WTC11 (cell line): ENCODE measurements around the gene AOAH. TPM values are rescaled to one million over a fixed set of nuclear protein-coding genes. Genes with fewer than 3 reads are reported as not detected.

ENCODE experiments used
- ATAC-seq: fragments of 200-7000 bp; cut with Tn5 transposase; 2 replicates; pipeline ENCODE4 v1.10.0; 2021; ENCODE audit warnings: mild to moderate bottlenecking, moderate library complexity
- CTCF ChIA-PET: fragments of 300-600 bp; sonication (Branson Sonifier 250); formaldehyde crosslinking; loops from one replicate; lab custom pipeline; 2021; ENCODE audit warnings: antibody characterized with exemption; lab: Charles Lee
- POLR2A ChIA-PET: fragments of 350-600 bp; sonication (Branson Sonifier 250); formaldehyde crosslinking; loops from one replicate; lab custom pipeline; 2021; ENCODE audit warnings: antibody characterized with exemption; lab: Charles Lee
- DNase-seq: peaks from one replicate; pipeline ENCODE4 v3.0.0; 2021; ENCODE audit warnings: low spot score
- H3K27ac Mint-ChIP-seq: 2 replicates; pipeline ENCODE4 v1.8.0; 2021; ENCODE audit warnings: mixed read lengths
- H3K27me3 Mint-ChIP-seq: 2 replicates; pipeline ENCODE4 v1.8.0; 2021; ENCODE audit warnings: low read depth, mild to moderate bottlenecking, moderate library complexity, mixed read lengths
- H3K36me3 Mint-ChIP-seq: 2 replicates; pipeline ENCODE4 v1.8.0; 2021; ENCODE audit warnings: mixed read lengths
- H3K4me1 Mint-ChIP-seq: 2 replicates; pipeline ENCODE4 v1.8.0; 2022; ENCODE audit warnings: mixed read lengths
- H3K4me3 Mint-ChIP-seq: 2 replicates; pipeline ENCODE4 v1.8.0; 2021; ENCODE audit warnings: mild to moderate bottlenecking, moderate library complexity, mixed read lengths
- H3K9me3 Mint-ChIP-seq: 2 replicates; pipeline ENCODE4 v1.8.0; 2021; ENCODE audit warnings: mixed read lengths
- ESRRA ChIP-seq: sonication (generic); formaldehyde crosslinking; IDR thresholded peaks from 2 replicates; pipeline ENCODE4 v1.8.1; 2022; ENCODE audit warnings: mild to moderate bottlenecking, missing genetic modification reagents, borderline replicate concordance
- ETV6 ChIP-seq: sonication (generic); formaldehyde crosslinking; IDR thresholded peaks from 2 replicates; pipeline ENCODE4 v1.8.1; 2022; ENCODE audit warnings: mild to moderate bottlenecking, missing genetic modification reagents
- FOXK1 ChIP-seq: sonication (generic); formaldehyde crosslinking; IDR thresholded peaks from 2 replicates; pipeline ENCODE4 v1.8.0; 2022; ENCODE audit warnings: mild to moderate bottlenecking, moderate library complexity, missing genetic modification reagents
- GABPB1 ChIP-seq: sonication (generic); formaldehyde crosslinking; IDR thresholded peaks from 2 replicates; pipeline ENCODE4 v1.8.1; 2023; ENCODE audit warnings: mild to moderate bottlenecking, missing genetic modification reagents
- MYBL2 ChIP-seq: sonication (generic); formaldehyde crosslinking; IDR thresholded peaks from 2 replicates; pipeline ENCODE4 v1.8.1; 2023; ENCODE audit warnings: mild to moderate bottlenecking, moderate library complexity, missing genetic modification reagents
- NR3C1 ChIP-seq: sonication (generic); formaldehyde crosslinking; conservative IDR thresholded peaks from 2 replicates; pipeline ENCODE4 v1.8.1; 2023; ENCODE audit warnings: low read depth, mild to moderate bottlenecking, missing genetic modification reagents
- SMAD4 ChIP-seq: sonication (generic); formaldehyde crosslinking; IDR thresholded peaks from 2 replicates; pipeline ENCODE4 v1.8.0; 2022; ENCODE audit warnings: mild to moderate bottlenecking, missing genetic modification reagents
- TEAD1 ChIP-seq: sonication (generic); formaldehyde crosslinking; IDR thresholded peaks from 2 replicates; pipeline ENCODE4 v1.8.0; 2022; ENCODE audit warnings: mild to moderate bottlenecking, missing genetic modification reagents
- TEAD4 ChIP-seq: sonication (generic); formaldehyde crosslinking; IDR thresholded peaks from 2 replicates; pipeline ENCODE4 v1.8.0; 2022; ENCODE audit warnings: mild to moderate bottlenecking, missing genetic modification reagents
- ZNF121 ChIP-seq: sonication (generic); formaldehyde crosslinking; IDR thresholded peaks from 2 replicates; pipeline ENCODE4 v1.8.0; 2023; ENCODE audit warnings: missing genetic modification reagents
- total RNA-seq: library from RNA; stranded (reverse); gene quantifications from 3 replicates; pipeline ENCODE4 v1.2.3, GENCODE V29; 2021
- TF ChIP-seq, protein P1 (sequence below): fragments of 250-450 bp; sonication (Bioruptor Pico); IDR thresholded peaks from 2 replicates; pipeline ENCODE4 v1.9.0; 2021; ENCODE audit warnings: mild to moderate bottlenecking, borderline replicate concordance
- TF ChIP-seq, protein P2 (sequence below): fragments of 250-450 bp; sonication (Bioruptor Pico); IDR thresholded peaks from 2 replicates; pipeline ENCODE4 v1.9.0; 2021; ENCODE audit warnings: mild to moderate bottlenecking
- TF ChIP-seq, protein P3 (sequence below): sonication (generic); formaldehyde crosslinking; IDR thresholded peaks from 2 replicates; pipeline ENCODE4 v1.8.1; 2022; ENCODE audit warnings: mild to moderate bottlenecking, moderate library complexity, missing genetic modification reagents
- TF ChIP-seq, protein P4 (sequence below): sonication (generic); formaldehyde crosslinking; IDR thresholded peaks from 2 replicates; pipeline ENCODE4 v1.8.1; 2023; ENCODE audit warnings: mild to moderate bottlenecking, missing genetic modification reagents, moderate library complexity
- TF ChIP-seq, protein P5 (sequence below): sonication (generic); formaldehyde crosslinking; IDR thresholded peaks from 2 replicates; pipeline ENCODE4 v1.8.0; 2023; ENCODE audit warnings: missing genetic modification reagents
- TF ChIP-seq, protein P6 (sequence below): sonication (generic); formaldehyde crosslinking; IDR thresholded peaks from 2 replicates; pipeline ENCODE4 v1.8.0; 2022; ENCODE audit warnings: mild to moderate bottlenecking, missing genetic modification reagents

AOAH gene
- total RNA-seq, 1 experiment from 2014 or later, result 0.31 TPM

DNA sequence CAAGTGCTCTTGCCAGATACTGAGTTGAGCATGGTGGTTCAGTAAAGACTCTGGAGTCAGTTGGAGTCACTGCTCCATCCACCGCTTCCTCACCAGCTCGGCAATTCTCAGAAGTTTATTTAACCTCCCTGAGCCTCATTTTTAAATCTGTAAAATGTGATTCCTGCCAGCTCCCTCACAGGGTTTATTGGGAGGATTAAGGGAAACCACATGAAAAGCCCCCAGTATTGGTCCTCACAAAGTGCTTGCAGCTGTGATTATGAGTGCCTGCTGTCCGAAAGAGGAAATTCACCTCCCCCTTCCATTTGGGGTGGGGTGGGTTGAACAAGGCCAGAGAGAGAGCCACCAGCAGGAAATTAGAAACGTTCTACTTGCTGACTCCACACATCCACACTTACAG lies 99.0 kb downstream of the AOAH start:
- H3K27me3 Mint-ChIP-seq, result no peaks in the 10 kb centered on the region
- CTCF ChIA-PET, result interaction anchor here (1.5 to 1.9 kb wide), 2 partner anchors 44 to 46 kb away, joined by 3 to 6 read pairs; no protein-coding TSS in a partner anchor
- no peak overlapping the region for H3K4me3 Mint-ChIP-seq
- ATAC-seq, result no peak
- TF ChIP-seq NR3C1 (CRISPR knock-in tag) (no peak), ESRRA (CRISPR knock-in tag) (no peak), SMAD4 (CRISPR knock-in tag) (no peak), TEAD4 (no peak), GABPB1 (CRISPR knock-in tag) (no peak)
- TF ChIP-seq, protein P1, sequence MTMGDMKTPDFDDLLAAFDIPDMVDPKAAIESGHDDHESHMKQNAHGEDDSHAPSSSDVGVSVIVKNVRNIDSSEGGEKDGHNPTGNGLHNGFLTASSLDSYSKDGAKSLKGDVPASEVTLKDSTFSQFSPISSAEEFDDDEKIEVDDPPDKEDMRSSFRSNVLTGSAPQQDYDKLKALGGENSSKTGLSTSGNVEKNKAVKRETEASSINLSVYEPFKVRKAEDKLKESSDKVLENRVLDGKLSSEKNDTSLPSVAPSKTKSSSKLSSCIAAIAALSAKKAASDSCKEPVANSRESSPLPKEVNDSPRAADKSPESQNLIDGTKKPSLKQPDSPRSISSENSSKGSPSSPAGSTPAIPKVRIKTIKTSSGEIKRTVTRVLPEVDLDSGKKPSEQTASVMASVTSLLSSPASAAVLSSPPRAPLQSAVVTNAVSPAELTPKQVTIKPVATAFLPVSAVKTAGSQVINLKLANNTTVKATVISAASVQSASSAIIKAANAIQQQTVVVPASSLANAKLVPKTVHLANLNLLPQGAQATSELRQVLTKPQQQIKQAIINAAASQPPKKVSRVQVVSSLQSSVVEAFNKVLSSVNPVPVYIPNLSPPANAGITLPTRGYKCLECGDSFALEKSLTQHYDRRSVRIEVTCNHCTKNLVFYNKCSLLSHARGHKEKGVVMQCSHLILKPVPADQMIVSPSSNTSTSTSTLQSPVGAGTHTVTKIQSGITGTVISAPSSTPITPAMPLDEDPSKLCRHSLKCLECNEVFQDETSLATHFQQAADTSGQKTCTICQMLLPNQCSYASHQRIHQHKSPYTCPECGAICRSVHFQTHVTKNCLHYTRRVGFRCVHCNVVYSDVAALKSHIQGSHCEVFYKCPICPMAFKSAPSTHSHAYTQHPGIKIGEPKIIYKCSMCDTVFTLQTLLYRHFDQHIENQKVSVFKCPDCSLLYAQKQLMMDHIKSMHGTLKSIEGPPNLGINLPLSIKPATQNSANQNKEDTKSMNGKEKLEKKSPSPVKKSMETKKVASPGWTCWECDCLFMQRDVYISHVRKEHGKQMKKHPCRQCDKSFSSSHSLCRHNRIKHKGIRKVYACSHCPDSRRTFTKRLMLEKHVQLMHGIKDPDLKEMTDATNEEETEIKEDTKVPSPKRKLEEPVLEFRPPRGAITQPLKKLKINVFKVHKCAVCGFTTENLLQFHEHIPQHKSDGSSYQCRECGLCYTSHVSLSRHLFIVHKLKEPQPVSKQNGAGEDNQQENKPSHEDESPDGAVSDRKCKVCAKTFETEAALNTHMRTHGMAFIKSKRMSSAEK (CRISPR knock-in tag), result no peak
- TF ChIP-seq, all 79 proteins: peak for 0
- no peaks in the 10 kb centered on the region for H3K36me3 Mint-ChIP-seq
- POLR2A ChIA-PET, result interaction anchor here (0.6 kb wide), 1 partner anchor 545 kb away, joined by 4 read pairs; no protein-coding TSS in a partner anchor
- no peaks in the 10 kb centered on the region for H3K9me3 Mint-ChIP-seq
- no peak for DNase-seq
- H3K4me1 Mint-ChIP-seq, result 0 out of 2 replicates have a peak, but pooled peaks cover 5% of the 10 kb centered on the region
- H3K27ac Mint-ChIP-seq, result no peak overlapping the region

DNA sequence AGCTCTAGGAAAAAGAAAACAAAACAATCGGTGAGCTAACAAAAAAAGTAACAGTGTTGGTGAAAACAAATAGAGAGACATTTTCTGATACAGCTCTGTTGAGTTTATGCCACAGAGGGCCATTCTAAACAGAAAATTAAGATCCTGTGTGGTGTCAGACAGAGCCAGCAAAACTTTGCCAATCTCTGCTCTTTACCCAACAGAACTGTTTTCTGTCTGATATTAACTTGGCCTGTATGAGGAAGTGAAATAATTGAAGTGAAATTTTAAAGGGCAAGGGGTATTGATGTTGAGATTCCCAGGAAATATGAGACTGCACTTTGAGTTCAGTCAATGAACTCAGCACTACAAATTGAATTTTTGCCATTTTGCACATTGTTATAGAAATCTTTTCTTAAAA lies 101.0 kb downstream of the AOAH start:
- ATAC-seq (no peak), DNase-seq (no peak)
- H3K4me3 Mint-ChIP-seq, result no peak overlapping the region
- no peaks in the 10 kb centered on the region for H3K36me3 Mint-ChIP-seq
- no peaks in the 10 kb centered on the region for H3K9me3 Mint-ChIP-seq
- CTCF ChIA-PET, result no interaction called here
- H3K4me1 Mint-ChIP-seq, result peaks cover 5% of the 10 kb centered on the region; the same call in 1 of the 2 replicates
- POLR2A ChIA-PET, result no interaction called here
- TF ChIP-seq, protein P2, sequence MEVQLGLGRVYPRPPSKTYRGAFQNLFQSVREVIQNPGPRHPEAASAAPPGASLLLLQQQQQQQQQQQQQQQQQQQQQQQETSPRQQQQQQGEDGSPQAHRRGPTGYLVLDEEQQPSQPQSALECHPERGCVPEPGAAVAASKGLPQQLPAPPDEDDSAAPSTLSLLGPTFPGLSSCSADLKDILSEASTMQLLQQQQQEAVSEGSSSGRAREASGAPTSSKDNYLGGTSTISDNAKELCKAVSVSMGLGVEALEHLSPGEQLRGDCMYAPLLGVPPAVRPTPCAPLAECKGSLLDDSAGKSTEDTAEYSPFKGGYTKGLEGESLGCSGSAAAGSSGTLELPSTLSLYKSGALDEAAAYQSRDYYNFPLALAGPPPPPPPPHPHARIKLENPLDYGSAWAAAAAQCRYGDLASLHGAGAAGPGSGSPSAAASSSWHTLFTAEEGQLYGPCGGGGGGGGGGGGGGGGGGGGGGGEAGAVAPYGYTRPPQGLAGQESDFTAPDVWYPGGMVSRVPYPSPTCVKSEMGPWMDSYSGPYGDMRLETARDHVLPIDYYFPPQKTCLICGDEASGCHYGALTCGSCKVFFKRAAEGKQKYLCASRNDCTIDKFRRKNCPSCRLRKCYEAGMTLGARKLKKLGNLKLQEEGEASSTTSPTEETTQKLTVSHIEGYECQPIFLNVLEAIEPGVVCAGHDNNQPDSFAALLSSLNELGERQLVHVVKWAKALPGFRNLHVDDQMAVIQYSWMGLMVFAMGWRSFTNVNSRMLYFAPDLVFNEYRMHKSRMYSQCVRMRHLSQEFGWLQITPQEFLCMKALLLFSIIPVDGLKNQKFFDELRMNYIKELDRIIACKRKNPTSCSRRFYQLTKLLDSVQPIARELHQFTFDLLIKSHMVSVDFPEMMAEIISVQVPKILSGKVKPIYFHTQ, result no peak
- TF ChIP-seq FOXK1 (no peak), MYBL2 (CRISPR knock-in tag) (no peak), ETV6 (CRISPR knock-in tag) (no peak), TEAD1 (CRISPR knock-in tag) (no peak), SMAD4 (CRISPR knock-in tag) (no peak), ZNF121 (CRISPR knock-in tag) (no peak)
- TF ChIP-seq, protein P3, sequence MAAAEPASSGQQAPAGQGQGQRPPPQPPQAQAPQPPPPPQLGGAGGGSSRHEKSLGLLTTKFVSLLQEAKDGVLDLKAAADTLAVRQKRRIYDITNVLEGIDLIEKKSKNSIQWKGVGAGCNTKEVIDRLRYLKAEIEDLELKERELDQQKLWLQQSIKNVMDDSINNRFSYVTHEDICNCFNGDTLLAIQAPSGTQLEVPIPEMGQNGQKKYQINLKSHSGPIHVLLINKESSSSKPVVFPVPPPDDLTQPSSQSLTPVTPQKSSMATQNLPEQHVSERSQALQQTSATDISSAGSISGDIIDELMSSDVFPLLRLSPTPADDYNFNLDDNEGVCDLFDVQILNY (CRISPR knock-in tag), result no peak
- TF ChIP-seq, protein P1 (CRISPR knock-in tag), result no peak
- TF ChIP-seq, protein P4, sequence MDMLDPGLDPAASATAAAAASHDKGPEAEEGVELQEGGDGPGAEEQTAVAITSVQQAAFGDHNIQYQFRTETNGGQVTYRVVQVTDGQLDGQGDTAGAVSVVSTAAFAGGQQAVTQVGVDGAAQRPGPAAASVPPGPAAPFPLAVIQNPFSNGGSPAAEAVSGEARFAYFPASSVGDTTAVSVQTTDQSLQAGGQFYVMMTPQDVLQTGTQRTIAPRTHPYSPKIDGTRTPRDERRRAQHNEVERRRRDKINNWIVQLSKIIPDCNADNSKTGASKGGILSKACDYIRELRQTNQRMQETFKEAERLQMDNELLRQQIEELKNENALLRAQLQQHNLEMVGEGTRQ (CRISPR knock-in tag), result no peak
- TF ChIP-seq, protein P5, sequence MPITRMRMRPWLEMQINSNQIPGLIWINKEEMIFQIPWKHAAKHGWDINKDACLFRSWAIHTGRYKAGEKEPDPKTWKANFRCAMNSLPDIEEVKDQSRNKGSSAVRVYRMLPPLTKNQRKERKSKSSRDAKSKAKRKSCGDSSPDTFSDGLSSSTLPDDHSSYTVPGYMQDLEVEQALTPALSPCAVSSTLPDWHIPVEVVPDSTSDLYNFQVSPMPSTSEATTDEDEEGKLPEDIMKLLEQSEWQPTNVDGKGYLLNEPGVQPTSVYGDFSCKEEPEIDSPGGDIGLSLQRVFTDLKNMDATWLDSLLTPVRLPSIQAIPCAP (CRISPR knock-in tag), result no peak
- TF ChIP-seq, protein P6, sequence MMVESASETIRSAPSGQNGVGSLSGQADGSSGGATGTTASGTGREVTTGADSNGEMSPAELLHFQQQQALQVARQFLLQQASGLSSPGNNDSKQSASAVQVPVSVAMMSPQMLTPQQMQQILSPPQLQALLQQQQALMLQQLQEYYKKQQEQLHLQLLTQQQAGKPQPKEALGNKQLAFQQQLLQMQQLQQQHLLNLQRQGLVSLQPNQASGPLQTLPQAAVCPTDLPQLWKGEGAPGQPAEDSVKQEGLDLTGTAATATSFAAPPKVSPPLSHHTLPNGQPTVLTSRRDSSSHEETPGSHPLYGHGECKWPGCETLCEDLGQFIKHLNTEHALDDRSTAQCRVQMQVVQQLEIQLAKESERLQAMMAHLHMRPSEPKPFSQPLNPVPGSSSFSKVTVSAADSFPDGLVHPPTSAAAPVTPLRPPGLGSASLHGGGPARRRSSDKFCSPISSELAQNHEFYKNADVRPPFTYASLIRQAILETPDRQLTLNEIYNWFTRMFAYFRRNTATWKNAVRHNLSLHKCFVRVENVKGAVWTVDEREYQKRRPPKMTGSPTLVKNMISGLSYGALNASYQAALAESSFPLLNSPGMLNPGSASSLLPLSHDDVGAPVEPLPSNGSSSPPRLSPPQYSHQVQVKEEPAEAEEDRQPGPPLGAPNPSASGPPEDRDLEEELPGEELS, result no peak
- no peak overlapping the region for H3K27ac Mint-ChIP-seq
- H3K27me3 Mint-ChIP-seq, result no peaks in the 10 kb centered on the region
